Smooth muscle cell (in vitro differentiated cells): Measurements from ENCODE around the gene TIFAB. TPM values are rescaled to one million over a fixed set of nuclear protein-coding genes. Genes with fewer than 3 reads are reported as not detected.

Source experiments
- DNase-seq: peaks from one replicate; lab custom pipeline; 2025; ENCODE audit not compliant: unreplicated experiment; lab: John Stamatoyannopoulos, UW
- H2AFZ ChIP-seq: fragments of 200-600 bp; sonication (generic); 2 replicates; pipeline ENCODE4 v1.6.0; 2016; ENCODE audit warnings: antibody characterized with exemption, low read depth, mild to moderate bottlenecking
- H3F3A ChIP-seq: fragments of 200-600 bp; sonication (generic); 2 replicates; pipeline ENCODE4 v1.6.0; 2017; ENCODE audit warnings: antibody characterized with exemption, low read depth
- H3K27ac ChIP-seq: fragments of 200-600 bp; sonication (generic); 2 replicates; pipeline ENCODE4 v1.5.1; 2016; ENCODE audit warnings: low read depth, mild to moderate bottlenecking
- H3K27me3 ChIP-seq: fragments of 200-600 bp; sonication (generic); 2 replicates; pipeline ENCODE4 v1.6.1; 2016; ENCODE audit warnings: low read depth, mild to moderate bottlenecking
- H3K36me3 ChIP-seq: fragments of 200-600 bp; sonication (generic); 2 replicates; pipeline ENCODE4 v1.5.1; 2016; ENCODE audit warnings: low read depth
- H3K4me1 ChIP-seq: fragments of 200-600 bp; sonication (generic); 2 replicates; pipeline ENCODE4 v1.5.1; 2016; ENCODE audit warnings: low read depth
- H3K4me2 ChIP-seq: fragments of 200-600 bp; sonication (generic); 2 replicates; pipeline ENCODE4 v1.6.0; 2016; ENCODE audit warnings: mild to moderate bottlenecking
- H3K4me3 ChIP-seq: fragments of 200-600 bp; sonication (generic); 2 replicates; pipeline ENCODE4 v1.5.1; 2016; ENCODE audit warnings: mild to moderate bottlenecking
- H3K79me2 ChIP-seq: fragments of 200-600 bp; sonication (generic); 2 replicates; pipeline ENCODE4 v1.6.0; 2016; ENCODE audit warnings: low read depth, mild to moderate bottlenecking
- H3K9ac ChIP-seq: fragments of 200-600 bp; sonication (generic); 2 replicates; pipeline ENCODE4 v1.6.0; 2016; ENCODE audit warnings: low read depth
- H3K9me3 ChIP-seq: fragments of 200-600 bp; sonication (generic); replicated peaks from 2 replicates; pipeline ENCODE4 v1.5.1; 2016; ENCODE audit warnings: low read depth
- H4K20me1 ChIP-seq: fragments of 200-600 bp; sonication (generic); 2 replicates; pipeline ENCODE4 v1.6.0; 2016; ENCODE audit warnings: low read depth
- WGBS: methylation state at CpG from one replicate; pipeline ENCODE4 v1.1.7; 2016; ENCODE audit warnings: low lambda C conversion rate; 5-methylcytosine and 5-hydroxymethylcytosine counted together
- polyA plus RNA-seq: library from polyadenylated mRNA; unstranded; fragments of >200 nt; fragmentation: Nextera tagmentation; extraction: Ambion mirVana; gene quantifications from 2 replicates; pipeline ENCODE4 v1.2.1, GENCODE V29; 2016
- total RNA-seq: library from RNA; depleted of rRNA; stranded (reverse); fragments of >200 nt; gene quantifications from 2 replicates; pipeline ENCODE4 v1.2.3, GENCODE V29; 2014
- TF ChIP-seq, protein P1 (sequence below): fragments of 200-600 bp; sonication (generic); IDR thresholded peaks from 2 replicates; pipeline ENCODE4 v1.5.1; 2017; ENCODE audit warnings: borderline replicate concordance, mild to moderate bottlenecking, antibody characterized with exemption; ENCODE audit not compliant: insufficient read depth, poor library complexity, severe bottlenecking

Gene TIFAB
- total and polyA plus RNA-seq, 2 experiments from 2014 or later: 0.08 TPM; not detected in 1

DNA sequence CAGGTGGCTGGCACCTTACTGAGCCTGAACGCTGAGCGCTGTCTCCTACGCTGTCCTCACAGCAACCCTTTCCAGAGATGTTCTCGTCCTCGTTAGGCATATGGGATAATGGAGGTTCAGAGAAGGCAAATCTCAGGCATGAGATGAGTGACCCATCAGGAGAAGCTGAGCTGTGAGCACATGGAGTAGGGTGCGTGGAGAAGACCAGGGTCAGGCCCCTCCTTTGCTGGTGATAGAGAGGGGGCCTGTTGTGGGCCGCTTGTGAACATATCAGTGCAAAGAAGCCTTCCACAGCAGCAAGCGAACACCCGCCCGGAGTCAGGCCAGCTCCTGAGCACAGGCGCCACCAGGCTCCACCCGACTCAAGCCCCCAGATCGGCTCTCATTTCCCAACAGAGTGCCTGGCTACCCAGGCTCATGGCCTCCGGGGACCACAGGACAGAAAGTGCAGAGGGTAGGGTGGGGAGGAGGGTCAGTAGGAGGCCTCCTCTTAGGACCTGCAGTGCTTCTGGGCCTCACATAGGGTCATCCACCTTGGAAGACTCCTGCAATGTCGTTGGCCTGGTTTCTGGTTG lies 15.0 kb upstream of the TIFAB start:
- Histone ChIP-seq H3F3A (no peaks in the 10 kb centered on the region), H2AFZ (no peak overlapping the region), H3K4me3 (no peak overlapping the region), H3K4me2 (peak overlapping the region; percentile 84), H3K79me2 (no peaks in the 10 kb centered on the region), H3K27me3 (peaks cover 59% of the 10 kb centered on the region), H3K4me1 (peaks cover 5% of the 10 kb centered on the region), H3K9me3 (no peaks in the 10 kb centered on the region), H4K20me1 (no peaks in the 10 kb centered on the region), H3K27ac (no peak overlapping the region), H3K36me3 (no peaks in the 10 kb centered on the region), H3K9ac (no peak overlapping the region)
- WGBS: 70% methylated on average over 15 of the region's 15 CpGs
- TF ChIP-seq, protein P1, sequence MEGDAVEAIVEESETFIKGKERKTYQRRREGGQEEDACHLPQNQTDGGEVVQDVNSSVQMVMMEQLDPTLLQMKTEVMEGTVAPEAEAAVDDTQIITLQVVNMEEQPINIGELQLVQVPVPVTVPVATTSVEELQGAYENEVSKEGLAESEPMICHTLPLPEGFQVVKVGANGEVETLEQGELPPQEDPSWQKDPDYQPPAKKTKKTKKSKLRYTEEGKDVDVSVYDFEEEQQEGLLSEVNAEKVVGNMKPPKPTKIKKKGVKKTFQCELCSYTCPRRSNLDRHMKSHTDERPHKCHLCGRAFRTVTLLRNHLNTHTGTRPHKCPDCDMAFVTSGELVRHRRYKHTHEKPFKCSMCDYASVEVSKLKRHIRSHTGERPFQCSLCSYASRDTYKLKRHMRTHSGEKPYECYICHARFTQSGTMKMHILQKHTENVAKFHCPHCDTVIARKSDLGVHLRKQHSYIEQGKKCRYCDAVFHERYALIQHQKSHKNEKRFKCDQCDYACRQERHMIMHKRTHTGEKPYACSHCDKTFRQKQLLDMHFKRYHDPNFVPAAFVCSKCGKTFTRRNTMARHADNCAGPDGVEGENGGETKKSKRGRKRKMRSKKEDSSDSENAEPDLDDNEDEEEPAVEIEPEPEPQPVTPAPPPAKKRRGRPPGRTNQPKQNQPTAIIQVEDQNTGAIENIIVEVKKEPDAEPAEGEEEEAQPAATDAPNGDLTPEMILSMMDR: no peak
- DNase-seq: no peak

DNA sequence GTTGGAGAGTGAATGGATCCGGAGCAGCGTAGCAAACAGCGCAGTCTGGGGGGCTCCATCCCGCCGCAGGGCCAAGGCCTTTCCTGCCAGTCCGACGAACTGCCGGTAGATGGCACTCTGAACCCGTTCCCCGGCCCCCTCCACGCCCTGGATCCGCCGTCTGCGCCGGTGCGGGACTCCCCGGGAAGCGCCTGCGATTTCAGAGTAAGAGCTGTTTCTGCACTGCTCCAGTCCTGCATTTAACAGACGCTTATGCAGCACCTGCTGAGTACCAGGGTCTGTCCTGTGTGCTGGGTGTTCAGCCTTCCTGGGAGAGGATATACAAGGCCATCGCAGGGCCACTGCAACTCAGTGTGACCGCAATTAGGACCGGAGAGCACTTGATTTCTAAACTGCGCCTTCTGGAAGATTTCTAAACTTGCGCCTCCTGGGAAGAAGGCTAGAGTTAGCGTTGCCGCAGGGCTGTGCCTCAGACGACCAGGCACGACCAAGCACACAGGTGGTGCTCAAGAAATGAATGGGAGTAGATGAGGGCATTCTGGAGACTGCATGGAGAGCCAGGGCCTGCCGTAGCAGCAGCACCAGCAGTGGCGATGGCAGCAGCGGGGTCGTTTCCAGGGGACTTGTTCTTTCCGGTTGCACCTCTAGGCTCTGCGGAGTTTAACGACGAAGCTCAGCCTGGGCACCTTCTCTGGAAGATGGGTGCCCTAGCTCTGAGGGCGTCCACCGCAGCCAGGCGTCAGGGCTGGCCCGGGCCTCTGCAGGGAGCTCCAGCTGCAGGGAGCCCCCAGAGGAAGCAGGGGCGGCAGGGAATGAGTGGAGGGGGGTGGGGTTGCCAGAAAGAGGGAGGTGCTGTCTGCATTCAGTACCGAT lies 14.3 kb upstream of the TIFAB start:
- H4K20me1 ChIP-seq: no peaks in the 10 kb centered on the region
- peaks cover 51% of the 10 kb centered on the region for H3K27me3 ChIP-seq
- 14% methylated on average over 43 of the region's 43 CpGs for WGBS
- peak overlapping the region; percentile 88 for H2AFZ ChIP-seq
- TF ChIP-seq, protein P1: peak; percentile 89
- H3K9ac ChIP-seq: no peak overlapping the region
- no peaks in the 10 kb centered on the region for H3K79me2 ChIP-seq
- peak overlapping the region; percentile 44 for H3K4me3 ChIP-seq
- H3K4me2 ChIP-seq: peak overlapping the region; percentile 84
- H3K9me3 ChIP-seq: no peaks in the 10 kb centered on the region
- H3K36me3 ChIP-seq: no peaks in the 10 kb centered on the region
- H3F3A ChIP-seq: no peaks in the 10 kb centered on the region
- DNase-seq: peak; percentile 62
- no peak overlapping the region for H3K27ac ChIP-seq
- peaks cover 5% of the 10 kb centered on the region for H3K4me1 ChIP-seq

DNA sequence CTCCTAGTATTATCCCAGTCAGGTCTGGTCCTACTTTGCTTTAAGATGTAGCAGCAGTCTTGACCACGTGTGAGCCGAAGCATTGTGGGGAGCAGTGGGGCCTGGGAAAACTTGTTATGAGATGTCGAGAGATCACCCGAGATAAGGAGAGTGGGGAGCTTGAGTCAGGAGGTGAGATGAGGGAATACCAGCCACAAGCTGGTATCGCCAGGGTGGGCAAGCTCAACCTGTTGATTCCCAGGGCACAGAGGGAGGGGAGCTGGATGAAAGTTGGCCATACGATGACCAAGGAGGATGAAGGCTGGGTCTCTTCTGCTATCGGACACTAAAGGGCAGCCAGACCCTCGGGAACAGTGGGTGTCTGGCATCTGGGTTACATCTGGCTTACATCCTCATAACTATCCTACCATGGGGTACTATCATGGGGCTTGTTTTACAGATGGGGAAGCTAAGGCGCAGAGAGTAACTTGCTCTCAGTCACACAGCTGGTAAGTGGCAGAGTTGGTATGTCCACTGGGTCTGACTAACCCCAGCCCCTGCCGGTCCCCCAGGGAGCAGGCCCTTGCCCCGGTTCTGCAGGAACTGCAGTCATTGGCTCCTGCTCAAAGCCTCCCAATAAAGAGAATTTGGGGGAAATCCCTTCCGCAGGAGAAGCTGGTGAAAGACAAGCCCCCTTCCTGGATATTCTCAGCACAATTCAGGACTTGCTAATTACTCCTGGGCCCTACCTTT lies 13.4 kb upstream of the TIFAB start:
- Histone ChIP-seq H3K36me3 (no peaks in the 10 kb centered on the region), H3K4me2 (peak overlapping the region; percentile 84)
- no peak for DNase-seq

More for the DNA sequence above, 13.4 kb upstream of the TIFAB start:
- H2AFZ ChIP-seq: peak overlapping the region; percentile 55
- no peaks in the 10 kb centered on the region for H3K79me2 ChIP-seq
- no peak overlapping the region for H3K27ac ChIP-seq
- H3K4me1 ChIP-seq: peaks cover 5% of the 10 kb centered on the region
- TF ChIP-seq, protein P1: no peak
- H3K9ac ChIP-seq: no peak overlapping the region
- H3F3A ChIP-seq: no peaks in the 10 kb centered on the region
- peaks cover 43% of the 10 kb centered on the region for H3K27me3 ChIP-seq
- H3K4me3 ChIP-seq: no peak overlapping the region
- H3K9me3 ChIP-seq: no peaks in the 10 kb centered on the region
- WGBS: 65% methylated on average over 12 of the region's 12 CpGs
- no peaks in the 10 kb centered on the region for H4K20me1 ChIP-seq
